K562 (cell line): ENCODE data around the gene GFAP. TPM values are rescaled to one million over a fixed set of nuclear protein-coding genes. Genes with fewer than 3 reads are reported as not detected.

Source experiments
- CXXC5 ChIP-seq: fragments of 250-450 bp; sonication (Bioruptor Pico); IDR thresholded peaks from 2 replicates; pipeline ENCODE4 v1.8.0; 2022; ENCODE audit warnings: inconsistent platforms, mild to moderate bottlenecking, moderate library complexity
- ETS2 ChIP-seq: IDR thresholded peaks from 2 replicates; pipeline ENCODE4 v1.6.1; 2016; ENCODE audit warnings: borderline replicate concordance, missing genetic modification characterization, mild to moderate bottlenecking, moderate library complexity, missing compliant biosample characterization; ENCODE audit not compliant: poor library complexity, severe bottlenecking
- ETV5 ChIP-seq: sonication (generic); formaldehyde crosslinking; IDR thresholded peaks from 2 replicates; pipeline ENCODE4 v1.4.0; 2020; ENCODE audit warnings: low read depth, mild to moderate bottlenecking, missing genetic modification reagents
- FOXJ3 ChIP-seq: sonication (generic); formaldehyde crosslinking; IDR thresholded peaks from 2 replicates; pipeline ENCODE4 v1.4.0; 2020; ENCODE audit warnings: mild to moderate bottlenecking, missing genetic modification reagents
- FOXK2 ChIP-seq, 2 experiments: fragments of 450-650 bp; IDR thresholded peaks in 1 of 2; conservative IDR thresholded peaks in 1 of 2; 2 replicates each; pipeline ENCODE4 v1.6.1; 2016; ENCODE audit warnings: low read depth in 2 of 2, mild to moderate bottlenecking in 1 of 2
- GTF2E2 ChIP-seq: fragments of 200-800 bp; sonication (Bioruptor generic); IDR thresholded peaks from 2 replicates; pipeline ENCODE4 v1.6.1; 2016; ENCODE audit warnings: missing genetic modification characterization, missing compliant biosample characterization
- HNRNPLL ChIP-seq: fragments of 200-400 bp; formaldehyde crosslinking; IDR thresholded peaks from 2 replicates; pipeline ENCODE4 v1.6.1; 2017; ENCODE audit warnings: low read length, low read depth, mild to moderate bottlenecking; ENCODE audit not compliant: poor library complexity, severe bottlenecking
- NR4A1 ChIP-seq, 2 experiments: fragments of 250-450 bp in 1 of 2; fragments of 450-650 bp in 1 of 2; sonication (Bioruptor Pico) in 1 of 2; IDR thresholded peaks; 2 replicates each; pipeline versions ENCODE4 v1.4.0 to v1.6.1; 2016 to 2020; ENCODE audit warnings: mild to moderate bottlenecking in 2 of 2, missing compliant biosample characterization in 1 of 2, missing genetic modification characterization in 1 of 2, moderate library complexity in 1 of 2
- NRF1 ChIP-seq, 2 experiments: fragments of 450-650 bp; IDR thresholded peaks in 1 of 2; conservative IDR thresholded peaks in 1 of 2; 2 replicates each; pipeline ENCODE4 v1.6.1; 2014; ENCODE audit warnings: mild to moderate bottlenecking in 2 of 2
- PCBP1 ChIP-seq: fragments of 200-400 bp; formaldehyde crosslinking; IDR thresholded peaks from 2 replicates; pipeline ENCODE4 v1.6.1; 2018; ENCODE audit warnings: mild to moderate bottlenecking, low read depth, low read length; ENCODE audit not compliant: poor library complexity, severe bottlenecking
- POLR2G ChIP-seq: fragments of 200-400 bp; formaldehyde crosslinking; IDR thresholded peaks from 2 replicates; pipeline ENCODE4 v1.6.1; 2017; ENCODE audit warnings: low read depth, mild to moderate bottlenecking, antibody characterized with exemption, low read length, moderate library complexity
- RBM17 ChIP-seq: fragments of 200-400 bp; formaldehyde crosslinking; IDR thresholded peaks from 2 replicates; pipeline ENCODE4 v1.6.1; 2017; ENCODE audit warnings: low read depth, mild to moderate bottlenecking, low read length, borderline replicate concordance
- SRSF3 ChIP-seq: fragments of 200-400 bp; formaldehyde crosslinking; IDR thresholded peaks from 2 replicates; pipeline ENCODE4 v1.6.1; 2016; ENCODE audit warnings: mild to moderate bottlenecking, low read length, moderate library complexity; ENCODE audit not compliant: insufficient read depth
- YY1 ChIP-seq, 3 experiments: IDR thresholded peaks; 2 replicates each; pipeline ENCODE4 v1.6.1; 2011; ENCODE audit warnings: low read length in 2 of 3, mild to moderate bottlenecking in 2 of 3, moderate library complexity in 2 of 3, borderline replicate concordance in 1 of 3, control low read depth in 1 of 3, low read depth in 1 of 3; ENCODE audit not compliant: insufficient read depth in 3 of 3, insufficient replicate concordance in 2 of 3, control insufficient read depth in 1 of 3, insufficient read length in 1 of 3; ENCODE audit errors: extremely low read depth in 1 of 3
- ZFX ChIP-seq: sonication (generic); formaldehyde crosslinking; IDR thresholded peaks from 2 replicates; pipeline ENCODE4 v1.8.0; 2022; ENCODE audit warnings: mild to moderate bottlenecking, missing genetic modification reagents, moderate library complexity
- ZNF408 ChIP-seq: fragments of 250-450 bp; sonication (Bioruptor Pico); IDR thresholded peaks from 2 replicates; pipeline ENCODE4 v1.4.0; 2020; ENCODE audit warnings: low read depth, mild to moderate bottlenecking, moderate library complexity
- ZNF778 ChIP-seq: fragments of 450-650 bp; formaldehyde crosslinking; IDR thresholded peaks from 2 replicates; pipeline ENCODE4 v1.4.0; 2020; ENCODE audit warnings: mild to moderate bottlenecking, moderate library complexity
- polyA plus RNA-seq, 8 experiments: library from polyadenylated mRNA; depleted of rRNA in 4 of 8; stranded (reverse) in 5 of 8; unstranded in 3 of 8; fragments of >200 nt; fragmentation: Nextera tagmentation in 2 of 8; fragmentation: Illumina TruSeq in 1 of 8; extraction: Ambion mirVana in 2 of 8; extraction: Trizol in 1 of 8; gene quantifications; 2 replicates each; pipeline versions ENCODE4 v1.2.1 to v1.2.3, GENCODE V29; 2011 to 2014; ENCODE audit warnings: inconsistent platforms in 1 of 8, missing spikeins in 1 of 8
- total RNA-seq, 7 experiments: library from RNA; depleted of rRNA in 6 of 7; stranded (reverse); fragments of >200 nt in 6 of 7; fragmentation: Illumina TruSeq in 2 of 7; extraction: Trizol in 2 of 7; gene quantifications; 2 replicates each; pipeline versions ENCODE4 v1.2.1 to v1.2.3, GENCODE V29; 2011 to 2021; ENCODE audit warnings: low replicate concordance in 1 of 7
- TF ChIP-seq, protein P1 (sequence below): fragments of 450-650 bp; formaldehyde crosslinking; IDR thresholded peaks from 2 replicates; pipeline ENCODE4 v1.4.0; 2022; ENCODE audit warnings: missing genetic modification characterization
- TF ChIP-seq, protein P2 (sequence below): sonication (generic); formaldehyde crosslinking; IDR thresholded peaks from 2 replicates; pipeline ENCODE4 v1.8.0; 2022; ENCODE audit warnings: mild to moderate bottlenecking, missing genetic modification reagents

The GFAP gene
- total and polyA plus RNA-seq, 9 of the 15 experiments (the other 6 are each of a cell fraction or from before 2014, with no cell fraction given), result 0.07 to 1.4 (median 0.60) TPM; not detected in 1

DNA sequence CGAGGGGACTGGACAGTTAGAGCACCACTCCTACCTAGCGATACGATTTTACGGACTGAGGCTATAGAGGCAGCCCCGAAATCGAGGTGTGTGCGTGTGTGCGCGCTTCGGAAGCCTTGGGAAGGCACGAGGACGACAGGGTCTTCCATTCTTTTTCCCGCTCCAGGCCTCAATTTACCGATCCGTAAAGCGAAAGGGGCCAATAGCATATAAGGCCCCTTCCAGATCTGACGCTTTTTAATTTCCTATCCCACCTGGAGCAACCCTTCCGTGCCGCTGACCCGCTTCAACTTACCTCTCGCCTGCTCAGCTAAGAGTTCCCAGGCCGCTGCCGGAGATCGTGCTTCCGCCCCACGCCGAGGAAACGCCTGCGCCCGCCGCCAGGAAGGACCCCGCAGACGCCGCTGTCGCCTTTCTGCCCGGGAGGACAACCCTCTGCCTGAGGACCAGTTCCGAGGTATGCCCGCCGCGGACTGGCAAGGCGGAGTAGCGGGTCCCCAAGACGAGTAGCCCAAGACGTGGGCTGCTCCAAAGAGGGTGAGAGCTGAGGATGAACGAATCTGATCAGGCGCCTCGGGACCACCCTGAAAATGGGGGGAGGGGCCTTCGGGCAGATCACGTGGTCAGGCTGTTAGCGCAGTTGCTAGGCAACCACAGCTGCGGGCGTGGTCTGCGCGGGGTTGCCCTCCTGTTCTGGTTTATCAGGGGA, 16.1 kb downstream of the GFAP start, which contains the start of gene EFTUD2 (continued):
- TF ChIP-seq, protein P1, sequence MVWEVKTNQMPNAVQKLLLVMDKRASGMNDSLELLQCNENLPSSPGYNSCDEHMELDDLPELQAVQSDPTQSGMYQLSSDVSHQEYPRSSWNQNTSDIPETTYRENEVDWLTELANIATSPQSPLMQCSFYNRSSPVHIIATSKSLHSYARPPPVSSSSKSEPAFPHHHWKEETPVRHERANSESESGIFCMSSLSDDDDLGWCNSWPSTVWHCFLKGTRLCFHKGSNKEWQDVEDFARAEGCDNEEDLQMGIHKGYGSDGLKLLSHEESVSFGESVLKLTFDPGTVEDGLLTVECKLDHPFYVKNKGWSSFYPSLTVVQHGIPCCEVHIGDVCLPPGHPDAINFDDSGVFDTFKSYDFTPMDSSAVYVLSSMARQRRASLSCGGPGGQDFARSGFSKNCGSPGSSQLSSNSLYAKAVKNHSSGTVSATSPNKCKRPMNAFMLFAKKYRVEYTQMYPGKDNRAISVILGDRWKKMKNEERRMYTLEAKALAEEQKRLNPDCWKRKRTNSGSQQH (CRISPR knock-in tag), result peak; percentile 71; the same call in 1 of the 2 replicates
- no peak for TF ChIP-seq RBM17
- TF ChIP-seq NR4A1 (CRISPR knock-in tag; IDR thresholded peaks at IDR 0.05), result no peak
- TF ChIP-seq NR4A1 (tag; IDR thresholded peaks at IDR 0.05), result peak; percentile 56; the same call in 1 of the 2 replicates
- peak in 2 of 3 experiments; percentile 38 to 50 for TF ChIP-seq YY1 (IDR thresholded peaks at IDR 0.05; ENCODE audit: borderline replicate concordance in 1 of 3, control insufficient read depth in 1 of 3, extremely low read depth in 1 of 3, insufficient read depth in 3 of 3, insufficient read length in 1 of 3, insufficient replicate concordance in 2 of 3, low read depth in 1 of 3, low read length in 2 of 3)
- peak; percentile 93 for TF ChIP-seq POLR2G
- no peak for TF ChIP-seq ZNF778
- TF ChIP-seq FOXJ3 (CRISPR knock-in tag), result no peak
- TF ChIP-seq ETS2 (tag), result no peak
- no peak for TF ChIP-seq SRSF3
- TF ChIP-seq ZNF408 (CRISPR knock-in tag), result no peak
- TF ChIP-seq FOXK2 (conservative IDR thresholded peaks at IDR 0.05 in 1 of 2, IDR thresholded peaks at IDR 0.05 in 1 of 2; ENCODE audit: low read depth in 2 of 2), result peak; percentile 77 to 81
- peak; percentile 86 for TF ChIP-seq ETV5 (CRISPR knock-in tag)
- peak; percentile 89 for TF ChIP-seq GTF2E2 (tag)
- peak; percentile 94 for TF ChIP-seq ZFX
- TF ChIP-seq, protein P2, sequence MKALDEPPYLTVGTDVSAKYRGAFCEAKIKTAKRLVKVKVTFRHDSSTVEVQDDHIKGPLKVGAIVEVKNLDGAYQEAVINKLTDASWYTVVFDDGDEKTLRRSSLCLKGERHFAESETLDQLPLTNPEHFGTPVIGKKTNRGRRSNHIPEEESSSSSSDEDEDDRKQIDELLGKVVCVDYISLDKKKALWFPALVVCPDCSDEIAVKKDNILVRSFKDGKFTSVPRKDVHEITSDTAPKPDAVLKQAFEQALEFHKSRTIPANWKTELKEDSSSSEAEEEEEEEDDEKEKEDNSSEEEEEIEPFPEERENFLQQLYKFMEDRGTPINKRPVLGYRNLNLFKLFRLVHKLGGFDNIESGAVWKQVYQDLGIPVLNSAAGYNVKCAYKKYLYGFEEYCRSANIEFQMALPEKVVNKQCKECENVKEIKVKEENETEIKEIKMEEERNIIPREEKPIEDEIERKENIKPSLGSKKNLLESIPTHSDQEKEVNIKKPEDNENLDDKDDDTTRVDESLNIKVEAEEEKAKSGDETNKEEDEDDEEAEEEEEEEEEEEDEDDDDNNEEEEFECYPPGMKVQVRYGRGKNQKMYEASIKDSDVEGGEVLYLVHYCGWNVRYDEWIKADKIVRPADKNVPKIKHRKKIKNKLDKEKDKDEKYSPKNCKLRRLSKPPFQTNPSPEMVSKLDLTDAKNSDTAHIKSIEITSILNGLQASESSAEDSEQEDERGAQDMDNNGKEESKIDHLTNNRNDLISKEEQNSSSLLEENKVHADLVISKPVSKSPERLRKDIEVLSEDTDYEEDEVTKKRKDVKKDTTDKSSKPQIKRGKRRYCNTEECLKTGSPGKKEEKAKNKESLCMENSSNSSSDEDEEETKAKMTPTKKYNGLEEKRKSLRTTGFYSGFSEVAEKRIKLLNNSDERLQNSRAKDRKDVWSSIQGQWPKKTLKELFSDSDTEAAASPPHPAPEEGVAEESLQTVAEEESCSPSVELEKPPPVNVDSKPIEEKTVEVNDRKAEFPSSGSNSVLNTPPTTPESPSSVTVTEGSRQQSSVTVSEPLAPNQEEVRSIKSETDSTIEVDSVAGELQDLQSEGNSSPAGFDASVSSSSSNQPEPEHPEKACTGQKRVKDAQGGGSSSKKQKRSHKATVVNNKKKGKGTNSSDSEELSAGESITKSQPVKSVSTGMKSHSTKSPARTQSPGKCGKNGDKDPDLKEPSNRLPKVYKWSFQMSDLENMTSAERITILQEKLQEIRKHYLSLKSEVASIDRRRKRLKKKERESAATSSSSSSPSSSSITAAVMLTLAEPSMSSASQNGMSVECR, result peak; percentile 99
- peak; percentile 96 for TF ChIP-seq CXXC5
- peak; percentile 12 for TF ChIP-seq PCBP1
- peak; percentile 95 for TF ChIP-seq HNRNPLL
- TF ChIP-seq NRF1 (conservative IDR thresholded peaks at IDR 0.05 in 1 of 2, IDR thresholded peaks at IDR 0.05 in 1 of 2), result peak; percentile 84 to 86
